ENCODE data around the gene MANEAL.

Gene MANEAL

DNA sequence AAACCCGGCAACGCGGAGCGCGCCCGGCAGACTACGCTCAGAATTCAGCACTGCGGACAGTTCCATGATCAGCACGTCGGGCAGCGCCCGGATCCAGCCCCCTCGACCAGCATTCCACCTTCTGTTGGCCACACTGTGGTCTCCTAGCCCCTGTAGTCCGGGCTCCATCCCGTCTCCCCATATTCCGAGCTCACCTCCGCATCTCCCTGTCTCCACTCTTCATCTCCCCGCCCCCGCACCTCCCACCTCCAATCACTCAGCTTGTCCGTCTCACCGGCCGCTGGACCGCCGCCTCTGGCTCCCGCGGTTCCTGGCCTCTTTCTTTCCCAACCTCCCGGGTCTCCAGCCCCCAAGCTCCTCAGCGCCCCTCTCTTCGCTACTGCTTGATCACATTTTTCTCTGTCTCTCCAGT is 29.2 kb upstream of the MANEAL start (continued):
- TF ChIP-seq, protein P1, sequence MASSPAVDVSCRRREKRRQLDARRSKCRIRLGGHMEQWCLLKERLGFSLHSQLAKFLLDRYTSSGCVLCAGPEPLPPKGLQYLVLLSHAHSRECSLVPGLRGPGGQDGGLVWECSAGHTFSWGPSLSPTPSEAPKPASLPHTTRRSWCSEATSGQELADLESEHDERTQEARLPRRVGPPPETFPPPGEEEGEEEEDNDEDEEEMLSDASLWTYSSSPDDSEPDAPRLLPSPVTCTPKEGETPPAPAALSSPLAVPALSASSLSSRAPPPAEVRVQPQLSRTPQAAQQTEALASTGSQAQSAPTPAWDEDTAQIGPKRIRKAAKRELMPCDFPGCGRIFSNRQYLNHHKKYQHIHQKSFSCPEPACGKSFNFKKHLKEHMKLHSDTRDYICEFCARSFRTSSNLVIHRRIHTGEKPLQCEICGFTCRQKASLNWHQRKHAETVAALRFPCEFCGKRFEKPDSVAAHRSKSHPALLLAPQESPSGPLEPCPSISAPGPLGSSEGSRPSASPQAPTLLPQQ (tag by site-specific recombination; IDR thresholded peaks at IDR 0.05), result no peak
- TF ChIP-seq ZNF626 (tag by site-specific recombination; IDR thresholded peaks at IDR 0.05) (no peak), ZNF529 (tag by site-specific recombination; IDR thresholded peaks at IDR 0.05; ENCODE audit: insufficient replicate concordance) (no peak), ZNF830 (tag by site-specific recombination; IDR thresholded peaks at IDR 0.05; ENCODE audit: low read depth) (no peak), ZNF266 (tag by site-specific recombination; IDR thresholded peaks at IDR 0.05; ENCODE audit: low read depth) (no peak), FEZF1 (tag by site-specific recombination; IDR thresholded peaks at IDR 0.05) (no peak), ZEB2 (tag by site-specific recombination; IDR thresholded peaks at IDR 0.05) (no peak), ZNF701 (tag by site-specific recombination; IDR thresholded peaks at IDR 0.05) (no peak), ZNF558 (tag by site-specific recombination; IDR thresholded peaks at IDR 0.05) (no peak), ZNF473 (tag by site-specific recombination; IDR thresholded peaks at IDR 0.05) (no peak), ZNF302 (tag by site-specific recombination; IDR thresholded peaks at IDR 0.05; ENCODE audit: low read depth) (no peak), ZNF549 (tag by site-specific recombination; IDR thresholded peaks at IDR 0.05) (no peak), ZNF426 (tag by site-specific recombination; IDR thresholded peaks at IDR 0.05) (no peak), SP2 (tag by site-specific recombination; IDR thresholded peaks at IDR 0.05) (peak; percentile 18; the same call in 1 of the 2 replicates), ZNF776 (tag by site-specific recombination; IDR thresholded peaks at IDR 0.05; ENCODE audit: borderline replicate concordance) (no peak), OVOL3 (tag by site-specific recombination; IDR thresholded peaks at IDR 0.05) (no peak), ZNF785 (tag by site-specific recombination; IDR thresholded peaks at IDR 0.05) (no peak), MEIS1 (CRISPR knock-in tag; IDR thresholded peaks at IDR 0.05; ENCODE audit: borderline replicate concordance) (peak; percentile 77; the same call in 1 of the 2 replicates), ZNF621 (tag by site-specific recombination; IDR thresholded peaks at IDR 0.05) (no peak), BCL11B (tag by site-specific recombination; IDR thresholded peaks at IDR 0.05; ENCODE audit: low read depth) (no peak), ZNF341 (tag by site-specific recombination; IDR thresholded peaks at IDR 0.05; ENCODE audit: low read depth) (no peak), ZNF157 (tag by site-specific recombination; IDR thresholded peaks at IDR 0.05) (no peak), ZNF146 (tag by site-specific recombination; IDR thresholded peaks at IDR 0.05) (no peak), ZBTB20 (tag by site-specific recombination; IDR thresholded peaks at IDR 0.05) (no peak), ZNF175 (tag by site-specific recombination; IDR thresholded peaks at IDR 0.05) (no peak), ZNF555 (tag by site-specific recombination; conservative IDR thresholded peaks at IDR 0.05) (no peak), GLIS2 (tag by site-specific recombination; IDR thresholded peaks at IDR 0.05) (0 out of 2 replicates have a peak, but pooled peaks have one; percentile 14), KLF8 (tag by site-specific recombination; IDR thresholded peaks at IDR 0.05) (0 out of 2 replicates have a peak, but pooled peaks have one; percentile 13)
- TF ChIP-seq, protein P2, sequence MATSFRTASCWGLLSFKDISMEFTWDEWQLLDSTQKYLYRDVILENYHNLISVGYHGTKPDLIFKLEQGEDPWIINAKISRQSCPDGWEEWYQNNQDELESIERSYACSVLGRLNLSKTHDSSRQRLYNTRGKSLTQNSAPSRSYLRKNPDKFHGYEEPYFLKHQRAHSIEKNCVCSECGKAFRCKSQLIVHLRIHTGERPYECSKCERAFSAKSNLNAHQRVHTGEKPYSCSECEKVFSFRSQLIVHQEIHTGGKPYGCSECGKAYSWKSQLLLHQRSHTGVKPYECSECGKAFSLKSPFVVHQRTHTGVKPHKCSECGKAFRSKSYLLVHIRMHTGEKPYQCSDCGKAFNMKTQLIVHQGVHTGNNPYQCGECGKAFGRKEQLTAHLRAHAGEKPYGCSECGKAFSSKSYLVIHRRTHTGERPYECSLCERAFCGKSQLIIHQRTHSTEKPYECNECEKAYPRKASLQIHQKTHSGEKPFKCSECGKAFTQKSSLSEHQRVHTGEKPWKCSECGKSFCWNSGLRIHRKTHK (tag by site-specific recombination; IDR thresholded peaks at IDR 0.05), result no peak
- TF ChIP-seq, protein P3, sequence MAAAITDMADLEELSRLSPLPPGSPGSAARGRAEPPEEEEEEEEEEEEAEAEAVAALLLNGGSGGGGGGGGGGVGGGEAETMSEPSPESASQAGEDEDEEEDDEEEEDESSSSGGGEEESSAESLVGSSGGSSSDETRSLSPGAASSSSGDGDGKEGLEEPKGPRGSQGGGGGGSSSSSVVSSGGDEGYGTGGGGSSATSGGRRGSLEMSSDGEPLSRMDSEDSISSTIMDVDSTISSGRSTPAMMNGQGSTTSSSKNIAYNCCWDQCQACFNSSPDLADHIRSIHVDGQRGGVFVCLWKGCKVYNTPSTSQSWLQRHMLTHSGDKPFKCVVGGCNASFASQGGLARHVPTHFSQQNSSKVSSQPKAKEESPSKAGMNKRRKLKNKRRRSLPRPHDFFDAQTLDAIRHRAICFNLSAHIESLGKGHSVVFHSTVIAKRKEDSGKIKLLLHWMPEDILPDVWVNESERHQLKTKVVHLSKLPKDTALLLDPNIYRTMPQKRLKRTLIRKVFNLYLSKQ (tag by site-specific recombination; IDR thresholded peaks at IDR 0.05; ENCODE audit: borderline replicate concordance), result no peak
- TF ChIP-seq, protein P4, sequence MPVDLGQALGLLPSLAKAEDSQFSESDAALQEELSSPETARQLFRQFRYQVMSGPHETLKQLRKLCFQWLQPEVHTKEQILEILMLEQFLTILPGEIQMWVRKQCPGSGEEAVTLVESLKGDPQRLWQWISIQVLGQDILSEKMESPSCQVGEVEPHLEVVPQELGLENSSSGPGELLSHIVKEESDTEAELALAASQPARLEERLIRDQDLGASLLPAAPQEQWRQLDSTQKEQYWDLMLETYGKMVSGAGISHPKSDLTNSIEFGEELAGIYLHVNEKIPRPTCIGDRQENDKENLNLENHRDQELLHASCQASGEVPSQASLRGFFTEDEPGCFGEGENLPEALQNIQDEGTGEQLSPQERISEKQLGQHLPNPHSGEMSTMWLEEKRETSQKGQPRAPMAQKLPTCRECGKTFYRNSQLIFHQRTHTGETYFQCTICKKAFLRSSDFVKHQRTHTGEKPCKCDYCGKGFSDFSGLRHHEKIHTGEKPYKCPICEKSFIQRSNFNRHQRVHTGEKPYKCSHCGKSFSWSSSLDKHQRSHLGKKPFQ (tag by site-specific recombination; IDR thresholded peaks at IDR 0.05), result no peak
- TF ChIP-seq, protein P5, sequence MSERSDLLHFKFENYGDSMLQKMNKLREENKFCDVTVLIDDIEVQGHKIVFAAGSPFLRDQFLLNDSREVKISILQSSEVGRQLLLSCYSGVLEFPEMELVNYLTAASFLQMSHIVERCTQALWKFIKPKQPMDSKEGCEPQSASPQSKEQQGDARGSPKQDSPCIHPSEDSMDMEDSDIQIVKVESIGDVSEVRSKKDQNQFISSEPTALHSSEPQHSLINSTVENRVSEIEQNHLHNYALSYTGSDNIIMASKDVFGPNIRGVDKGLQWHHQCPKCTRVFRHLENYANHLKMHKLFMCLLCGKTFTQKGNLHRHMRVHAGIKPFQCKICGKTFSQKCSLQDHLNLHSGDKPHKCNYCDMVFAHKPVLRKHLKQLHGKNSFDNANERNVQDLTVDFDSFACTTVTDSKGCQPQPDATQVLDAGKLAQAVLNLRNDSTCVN (tag by site-specific recombination; optimal IDR thresholded peaks at IDR 0.05), result peak; percentile 44
- TF ChIP-seq, protein P6, sequence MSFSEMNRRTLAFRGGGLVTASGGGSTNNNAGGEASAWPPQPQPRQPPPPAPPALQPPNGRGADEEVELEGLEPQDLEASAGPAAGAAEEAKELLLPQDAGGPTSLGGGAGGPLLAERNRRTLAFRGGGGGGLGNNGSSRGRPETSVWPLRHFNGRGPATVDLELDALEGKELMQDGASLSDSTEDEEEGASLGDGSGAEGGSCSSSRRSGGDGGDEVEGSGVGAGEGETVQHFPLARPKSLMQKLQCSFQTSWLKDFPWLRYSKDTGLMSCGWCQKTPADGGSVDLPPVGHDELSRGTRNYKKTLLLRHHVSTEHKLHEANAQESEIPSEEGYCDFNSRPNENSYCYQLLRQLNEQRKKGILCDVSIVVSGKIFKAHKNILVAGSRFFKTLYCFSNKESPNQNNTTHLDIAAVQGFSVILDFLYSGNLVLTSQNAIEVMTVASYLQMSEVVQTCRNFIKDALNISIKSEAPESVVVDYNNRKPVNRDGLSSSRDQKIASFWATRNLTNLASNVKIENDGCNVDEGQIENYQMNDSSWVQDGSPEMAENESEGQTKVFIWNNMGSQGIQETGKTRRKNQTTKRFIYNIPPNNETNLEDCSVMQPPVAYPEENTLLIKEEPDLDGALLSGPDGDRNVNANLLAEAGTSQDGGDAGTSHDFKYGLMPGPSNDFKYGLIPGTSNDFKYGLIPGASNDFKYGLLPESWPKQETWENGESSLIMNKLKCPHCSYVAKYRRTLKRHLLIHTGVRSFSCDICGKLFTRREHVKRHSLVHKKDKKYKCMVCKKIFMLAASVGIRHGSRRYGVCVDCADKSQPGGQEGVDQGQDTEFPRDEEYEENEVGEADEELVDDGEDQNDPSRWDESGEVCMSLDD (tag by site-specific recombination; IDR thresholded peaks at IDR 0.05), result no peak
